Measurements from ENCODE around the gene NMU.

DNA sequence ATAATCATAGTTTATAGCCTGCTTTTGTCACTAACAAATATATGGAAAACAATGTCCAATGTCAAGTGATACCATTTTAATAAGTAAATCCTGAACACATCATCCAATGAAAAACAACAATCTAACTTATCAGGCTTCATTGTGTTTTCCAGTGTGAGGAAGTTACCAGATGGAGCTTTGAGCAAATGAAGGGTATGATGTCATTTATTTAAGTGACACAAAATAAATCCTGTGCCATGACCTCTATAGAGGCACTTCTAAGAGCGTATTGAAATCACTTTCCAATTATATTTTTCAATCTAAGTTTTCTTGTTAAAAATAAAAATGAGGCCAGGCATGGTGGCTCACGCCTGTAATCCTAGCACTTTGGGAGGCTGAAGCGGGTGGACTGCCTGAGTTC is 48.2 kb upstream of the NMU start:
- TF ChIP-seq, protein P1, sequence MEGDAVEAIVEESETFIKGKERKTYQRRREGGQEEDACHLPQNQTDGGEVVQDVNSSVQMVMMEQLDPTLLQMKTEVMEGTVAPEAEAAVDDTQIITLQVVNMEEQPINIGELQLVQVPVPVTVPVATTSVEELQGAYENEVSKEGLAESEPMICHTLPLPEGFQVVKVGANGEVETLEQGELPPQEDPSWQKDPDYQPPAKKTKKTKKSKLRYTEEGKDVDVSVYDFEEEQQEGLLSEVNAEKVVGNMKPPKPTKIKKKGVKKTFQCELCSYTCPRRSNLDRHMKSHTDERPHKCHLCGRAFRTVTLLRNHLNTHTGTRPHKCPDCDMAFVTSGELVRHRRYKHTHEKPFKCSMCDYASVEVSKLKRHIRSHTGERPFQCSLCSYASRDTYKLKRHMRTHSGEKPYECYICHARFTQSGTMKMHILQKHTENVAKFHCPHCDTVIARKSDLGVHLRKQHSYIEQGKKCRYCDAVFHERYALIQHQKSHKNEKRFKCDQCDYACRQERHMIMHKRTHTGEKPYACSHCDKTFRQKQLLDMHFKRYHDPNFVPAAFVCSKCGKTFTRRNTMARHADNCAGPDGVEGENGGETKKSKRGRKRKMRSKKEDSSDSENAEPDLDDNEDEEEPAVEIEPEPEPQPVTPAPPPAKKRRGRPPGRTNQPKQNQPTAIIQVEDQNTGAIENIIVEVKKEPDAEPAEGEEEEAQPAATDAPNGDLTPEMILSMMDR (IDR thresholded peaks at IDR 0.05): no peak
- TF ChIP-seq POLR2A (IDR thresholded peaks at IDR 0.05): no peak
